Activated naive CD8-positive, alpha-beta T cell treated with anti-CD3 and anti-CD28 coated beads for 36 hours (primary cell): Measurements from ENCODE around the gene ZNF407. TPM values are rescaled to one million over a fixed set of nuclear protein-coding genes. Genes with fewer than 3 reads are reported as not detected.

Source experiments
- DNase-seq: peaks from one replicate; pipeline ENCODE4 v3.0.0; 2021
- H3K27ac Mint-ChIP-seq: one replicate; pipeline ENCODE4 v1.8.0; 2022; ENCODE audit warnings: mild to moderate bottlenecking, moderate library complexity, mixed read lengths
- H3K27me3 Mint-ChIP-seq: one replicate; pipeline ENCODE4 v1.8.0; 2022; ENCODE audit warnings: mild to moderate bottlenecking, mixed read lengths
- H3K36me3 Mint-ChIP-seq: one replicate; pipeline ENCODE4 v1.8.0; 2021; ENCODE audit warnings: mild to moderate bottlenecking, mixed read lengths
- H3K4me1 Mint-ChIP-seq: one replicate; pipeline ENCODE4 v1.8.0; 2021; ENCODE audit warnings: mixed read lengths
- H3K4me3 Mint-ChIP-seq: one replicate; pipeline ENCODE4 v1.8.0; 2022; ENCODE audit warnings: mild to moderate bottlenecking, moderate library complexity, mixed read lengths
- H3K9me3 Mint-ChIP-seq: one replicate; pipeline ENCODE4 v1.8.0; 2022; ENCODE audit warnings: mixed read lengths
- total RNA-seq, 2 experiments: library from RNA; stranded (reverse); gene quantifications; one replicate each; pipeline ENCODE4 v1.2.3, GENCODE V29; 2021

Gene ZNF407
- total RNA-seq, 2 experiments from 2014 or later = 9.6 to 10.3 TPM

DNA sequence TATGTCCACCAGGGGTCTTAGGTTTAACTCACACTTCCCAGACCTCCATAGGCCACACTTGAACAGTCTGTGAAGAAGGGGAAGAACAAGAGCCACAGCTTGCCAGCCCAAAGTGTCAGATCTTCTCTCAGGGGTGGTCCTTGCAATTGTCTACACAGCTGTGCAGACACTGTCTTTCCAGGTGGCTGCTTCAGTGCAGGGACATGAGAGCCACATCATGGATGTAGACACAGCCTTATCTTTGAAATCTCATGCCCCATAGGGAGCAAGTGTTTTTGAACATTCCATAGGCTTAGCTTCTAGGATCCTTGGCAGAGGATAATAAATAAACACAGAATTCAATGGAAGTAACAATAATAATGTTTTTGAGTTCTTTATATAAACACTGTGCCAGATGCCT lies 6.7 kb downstream of the ZNF407 start:
- Mint-ChIP-seq H3K27ac (no peak overlapping the region), H3K36me3 (peaks cover 8% of the 10 kb centered on the region), H3K27me3 (no peaks in the 10 kb centered on the region), H3K9me3 (no peaks in the 10 kb centered on the region), H3K4me1 (peaks cover 31% of the 10 kb centered on the region), H3K4me3 (no peak overlapping the region)
- DNase-seq = no peak

DNA sequence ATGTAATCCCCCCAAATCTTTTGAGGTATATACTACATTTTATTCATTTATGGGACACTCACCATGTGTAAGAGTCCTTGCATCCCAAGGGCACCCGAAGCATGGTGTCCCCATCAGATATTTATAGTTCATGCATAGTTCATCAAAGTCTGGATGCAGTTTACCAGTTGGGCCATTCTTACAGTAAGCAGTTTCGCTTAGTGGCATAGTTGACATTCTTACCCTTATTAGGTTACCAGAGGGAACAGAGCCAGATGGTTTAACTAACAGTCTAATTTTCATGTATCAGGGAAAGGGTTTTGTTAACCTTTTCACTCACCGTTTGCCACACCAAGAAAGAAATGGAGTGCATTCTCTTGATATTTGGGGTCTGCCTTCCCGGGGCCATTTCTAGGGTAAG lies 7.1 kb downstream of the ZNF407 start:
- peaks cover 28% of the 10 kb centered on the region for H3K4me1 Mint-ChIP-seq
- peaks cover 8% of the 10 kb centered on the region for H3K36me3 Mint-ChIP-seq
- DNase-seq = no peak
- no peaks in the 10 kb centered on the region for H3K27me3 Mint-ChIP-seq
- H3K27ac Mint-ChIP-seq = no peak overlapping the region
- H3K9me3 Mint-ChIP-seq = no peaks in the 10 kb centered on the region
- H3K4me3 Mint-ChIP-seq = no peak overlapping the region

GRCh38 chr18:74608681-74609080 lies 11.0 kb downstream of the ZNF407 start:
- no peaks in the 10 kb centered on the region for H3K9me3 Mint-ChIP-seq
- no peak for DNase-seq
- H3K27me3 Mint-ChIP-seq = no peaks in the 10 kb centered on the region
- H3K27ac Mint-ChIP-seq = no peak overlapping the region
- H3K4me1 Mint-ChIP-seq = peaks cover 26% of the 10 kb centered on the region
- no peaks in the 10 kb centered on the region for H3K36me3 Mint-ChIP-seq
- H3K4me3 Mint-ChIP-seq = no peak overlapping the region

GRCh38 chr18:74609535-74609934 lies 11.9 kb downstream of the ZNF407 start:
- peaks cover 23% of the 10 kb centered on the region for H3K4me1 Mint-ChIP-seq
- H3K27ac Mint-ChIP-seq = no peak overlapping the region
- H3K27me3 Mint-ChIP-seq = no peaks in the 10 kb centered on the region
- no peaks in the 10 kb centered on the region for H3K36me3 Mint-ChIP-seq
- no peak overlapping the region for H3K4me3 Mint-ChIP-seq
- no peaks in the 10 kb centered on the region for H3K9me3 Mint-ChIP-seq
- no peak for DNase-seq

- Mint-ChIP-seq H3K4me1 (peaks cover 21% of the 10 kb centered on the region), H3K27ac (no peak overlapping the region), H3K4me3 (no peak overlapping the region), H3K9me3 (no peaks in the 10 kb centered on the region), H3K27me3 (no peaks in the 10 kb centered on the region), H3K36me3 (no peaks in the 10 kb centered on the region)
- no peak for DNase-seq
Measured at GRCh38 chr18:74610051-74610615, 12.5 kb downstream of the ZNF407 start.

- H3K27me3 Mint-ChIP-seq = no peaks in the 10 kb centered on the region
- peaks cover 21% of the 10 kb centered on the region for H3K4me1 Mint-ChIP-seq
- DNase-seq = no peak
- H3K9me3 Mint-ChIP-seq = no peaks in the 10 kb centered on the region
- H3K36me3 Mint-ChIP-seq = no peaks in the 10 kb centered on the region
- H3K27ac Mint-ChIP-seq = no peak overlapping the region
- H3K4me3 Mint-ChIP-seq = no peak overlapping the region
Measured at GRCh38 chr18:74610860-74611259, 13.2 kb downstream of the ZNF407 start.

DNA sequence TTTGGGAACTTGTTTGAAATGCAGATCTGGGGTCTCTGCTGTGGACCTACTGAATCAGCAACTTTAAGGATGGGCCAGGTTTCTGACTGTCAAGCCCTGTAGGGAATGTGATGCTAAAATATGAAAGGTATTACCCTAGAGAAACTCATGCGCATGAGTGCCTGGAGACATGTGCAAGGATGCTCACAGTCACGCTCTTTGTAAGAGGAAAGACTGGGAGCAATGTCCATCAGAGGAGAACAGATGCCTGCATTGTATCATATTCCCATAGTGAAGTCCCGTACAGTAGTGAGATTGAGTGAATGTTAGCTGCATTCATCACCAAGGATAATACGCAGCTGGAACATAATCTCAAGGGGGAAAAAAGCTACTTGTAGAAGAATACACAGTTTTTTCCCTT lies 14.1 kb downstream of the ZNF407 start:
- DNase-seq = no peak
- H3K9me3 Mint-ChIP-seq = no peaks in the 10 kb centered on the region
- no peak overlapping the region for H3K4me3 Mint-ChIP-seq
- H3K27ac Mint-ChIP-seq = no peak overlapping the region
- peaks cover 21% of the 10 kb centered on the region for H3K4me1 Mint-ChIP-seq
- no peaks in the 10 kb centered on the region for H3K36me3 Mint-ChIP-seq
- no peaks in the 10 kb centered on the region for H3K27me3 Mint-ChIP-seq

GRCh38 chr18:74613381-74613780 lies 15.7 kb downstream of the ZNF407 start:
- Mint-ChIP-seq H3K27me3 (no peaks in the 10 kb centered on the region), H3K9me3 (no peaks in the 10 kb centered on the region), H3K36me3 (no peaks in the 10 kb centered on the region), H3K4me1 (peaks cover 21% of the 10 kb centered on the region), H3K27ac (no peak overlapping the region), H3K4me3 (no peak overlapping the region)
- DNase-seq = no peak

DNA sequence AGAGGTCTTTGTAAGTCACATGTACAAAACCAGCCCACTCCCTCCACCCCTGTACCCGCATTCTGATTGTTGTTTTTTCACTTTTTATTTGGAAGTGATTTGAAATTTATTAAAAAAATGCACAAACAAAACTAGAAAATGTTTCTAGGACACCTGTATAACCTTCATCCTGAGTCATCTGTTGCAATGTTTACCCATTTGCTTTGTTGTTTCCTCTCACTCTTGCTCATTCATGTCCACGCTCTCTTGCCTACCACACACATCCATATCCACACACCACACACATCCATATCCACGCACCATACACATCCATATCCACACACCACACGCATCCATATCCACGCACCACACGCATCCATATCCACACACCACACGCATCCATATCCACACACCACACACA lies 18.8 kb downstream of the ZNF407 start:
- no peak for DNase-seq
- Mint-ChIP-seq H3K4me3 (no peak overlapping the region), H3K9me3 (no peaks in the 10 kb centered on the region), H3K36me3 (no peaks in the 10 kb centered on the region), H3K27ac (no peak overlapping the region), H3K4me1 (peaks cover 8% of the 10 kb centered on the region), H3K27me3 (no peaks in the 10 kb centered on the region)

DNA sequence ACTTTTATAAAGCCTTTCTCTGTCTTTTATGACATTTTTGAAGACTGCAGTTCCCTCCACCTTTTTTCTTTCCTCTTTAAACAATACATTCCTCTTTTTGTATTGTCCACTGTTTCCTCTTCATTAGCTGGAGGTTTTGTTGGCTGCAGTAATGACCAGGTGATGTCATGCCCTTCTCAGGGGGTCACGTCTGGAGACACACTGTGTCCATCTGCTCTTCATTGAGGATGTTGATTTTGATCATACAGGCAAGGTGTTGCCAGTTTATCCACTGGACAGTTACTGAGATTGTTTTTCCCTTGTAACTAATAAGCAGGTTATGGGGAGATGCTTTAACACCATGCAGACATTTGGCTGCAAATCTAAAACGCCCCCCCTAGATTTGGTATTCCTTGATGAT lies 19.8 kb downstream of the ZNF407 start:
- Mint-ChIP-seq H3K4me3 (no peak overlapping the region), H3K9me3 (no peaks in the 10 kb centered on the region), H3K27me3 (no peaks in the 10 kb centered on the region), H3K27ac (no peak overlapping the region), H3K36me3 (no peaks in the 10 kb centered on the region), H3K4me1 (peaks cover 7% of the 10 kb centered on the region)
- no peak for DNase-seq

GRCh38 chr18:74622072-74622471 lies 24.4 kb downstream of the ZNF407 start:
- no peaks in the 10 kb centered on the region for H3K36me3 Mint-ChIP-seq
- H3K4me3 Mint-ChIP-seq = no peak overlapping the region
- H3K27ac Mint-ChIP-seq = no peak overlapping the region
- H3K4me1 Mint-ChIP-seq = peaks cover 6% of the 10 kb centered on the region
- no peak for DNase-seq
- no peaks in the 10 kb centered on the region for H3K27me3 Mint-ChIP-seq
- H3K9me3 Mint-ChIP-seq = no peaks in the 10 kb centered on the region

GRCh38 chr18:74623047-74623816 lies 25.6 kb downstream of the ZNF407 start:
- Mint-ChIP-seq H3K4me3 (no peak overlapping the region), H3K27me3 (no peaks in the 10 kb centered on the region), H3K36me3 (no peaks in the 10 kb centered on the region), H3K27ac (no peak overlapping the region), H3K9me3 (no peaks in the 10 kb centered on the region), H3K4me1 (peaks cover 6% of the 10 kb centered on the region)
- no peak for DNase-seq

DNA sequence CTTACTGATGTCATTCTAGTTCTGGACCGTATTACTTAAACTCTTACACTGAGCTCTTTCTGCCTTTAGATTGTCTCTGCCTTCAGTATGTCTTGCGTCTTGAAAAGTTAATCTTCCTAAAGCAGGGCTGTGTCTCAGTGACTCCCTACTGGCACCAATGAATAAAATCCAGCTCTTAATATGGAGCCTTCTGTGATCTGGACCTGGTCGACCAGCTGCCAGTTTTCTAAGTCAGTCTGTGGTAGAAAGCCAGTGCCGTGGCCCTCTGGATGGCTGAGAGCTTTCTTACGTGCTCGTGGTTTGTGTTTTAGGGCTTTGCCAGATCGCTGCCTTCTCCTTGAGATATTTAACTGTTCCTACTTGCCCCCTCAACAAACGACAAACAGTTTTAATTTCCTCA lies 26.8 kb downstream of the ZNF407 start:
- Mint-ChIP-seq H3K36me3 (no peaks in the 10 kb centered on the region), H3K4me1 (peaks cover 6% of the 10 kb centered on the region)

DNA sequence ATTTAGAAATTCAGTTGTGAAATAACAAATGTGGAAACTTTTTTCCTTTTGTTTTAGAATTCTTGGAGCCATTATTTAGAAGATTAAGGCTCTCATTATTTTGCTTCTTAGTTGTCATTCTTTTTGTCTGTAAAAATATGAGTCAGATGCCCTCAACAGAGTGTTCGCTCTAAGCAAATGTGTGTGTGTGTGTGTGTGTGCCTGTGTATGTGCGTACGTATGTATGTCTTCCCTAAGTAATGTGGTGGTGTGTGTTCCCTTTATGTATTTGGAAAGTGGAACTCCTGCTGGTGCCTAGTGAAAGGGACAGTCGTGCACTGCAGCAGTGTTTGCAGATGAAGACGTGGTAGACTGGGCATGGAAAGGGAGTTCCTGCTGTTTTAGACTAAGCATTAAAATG lies 27.5 kb downstream of the ZNF407 start:
- Mint-ChIP-seq H3K27ac (no peak overlapping the region), H3K4me1 (peaks cover 5% of the 10 kb centered on the region), H3K9me3 (no peaks in the 10 kb centered on the region), H3K4me3 (no peak overlapping the region), H3K27me3 (no peaks in the 10 kb centered on the region), H3K36me3 (no peaks in the 10 kb centered on the region)
- no peak for DNase-seq

More for the DNA sequence above, 26.8 kb downstream of the ZNF407 start:
- no peak overlapping the region for H3K4me3 Mint-ChIP-seq
- no peaks in the 10 kb centered on the region for H3K9me3 Mint-ChIP-seq
- no peak overlapping the region for H3K27ac Mint-ChIP-seq
- no peak for DNase-seq
- no peaks in the 10 kb centered on the region for H3K27me3 Mint-ChIP-seq

DNA sequence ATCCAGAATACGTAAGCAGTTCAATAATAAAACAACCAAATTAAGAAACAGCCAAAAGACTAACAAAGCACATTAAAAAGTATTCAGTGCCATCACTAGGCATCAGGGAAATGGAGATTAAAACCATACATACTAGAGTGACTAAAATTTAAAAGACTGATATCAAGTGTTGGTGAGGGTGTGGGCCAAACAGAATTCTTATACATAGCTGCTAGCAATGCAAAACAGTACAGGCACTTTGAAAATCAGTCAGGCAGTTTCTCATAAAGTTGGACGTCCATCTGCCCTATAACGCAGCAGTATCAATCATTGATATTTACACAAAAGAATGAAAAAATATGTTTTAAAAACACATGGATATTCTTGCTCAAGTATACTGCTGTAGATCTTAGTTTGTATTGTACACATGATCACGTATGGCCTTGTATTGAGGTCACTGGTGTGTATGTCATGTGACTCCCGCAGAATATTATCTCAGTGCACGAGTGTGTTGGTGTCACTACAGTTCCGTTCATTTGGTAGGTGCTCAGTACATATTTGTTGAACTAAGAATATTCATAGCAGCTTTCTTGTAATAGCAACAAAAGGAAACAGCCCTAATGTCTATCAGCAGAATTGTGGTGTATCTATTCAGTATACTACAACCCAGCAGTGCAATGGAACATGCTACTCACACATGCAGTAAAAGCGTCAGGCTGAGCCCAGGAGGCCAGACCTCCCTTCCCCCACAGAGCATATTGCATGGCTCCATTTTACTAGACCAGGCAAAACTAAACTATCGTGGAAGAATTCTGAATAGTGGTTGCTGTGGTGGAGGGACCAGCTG lies 28.6 kb downstream of the ZNF407 start:
- no peaks in the 10 kb centered on the region for H3K9me3 Mint-ChIP-seq
- no peak for DNase-seq
- no peaks in the 10 kb centered on the region for H3K36me3 Mint-ChIP-seq
- no peak overlapping the region for H3K4me3 Mint-ChIP-seq
- H3K4me1 Mint-ChIP-seq = peaks cover 13% of the 10 kb centered on the region
- H3K27me3 Mint-ChIP-seq = no peaks in the 10 kb centered on the region
- no peak overlapping the region for H3K27ac Mint-ChIP-seq
